H1 (cell line): ENCODE measurements around the gene ANO2. TPM values are rescaled to one million over a fixed set of nuclear protein-coding genes. Genes with fewer than 3 reads are reported as not detected.

Experiments
- BCL11A ChIP-seq, 2 experiments: IDR thresholded peaks; one replicate each; pipeline ENCODE4 v1.6.1; 2011; ENCODE audit warnings: low read depth in 2 of 2, low read length in 2 of 2, mild to moderate bottlenecking in 2 of 2
- RFX5 ChIP-seq: IDR thresholded peaks from 2 replicates; pipeline ENCODE4 v1.6.1; 2011; ENCODE audit warnings: low read depth, low read length, improper control_type of control experiment, borderline replicate concordance
- SP1 ChIP-seq: IDR thresholded peaks from 2 replicates; pipeline ENCODE4 v1.6.1; 2011; ENCODE audit warnings: low read depth, low read length
- polyA plus RNA-seq, 7 experiments: library from polyadenylated mRNA; depleted of rRNA in 3 of 7; stranded (reverse) in 5 of 7; unstranded in 2 of 7; fragments of >200 nt in 5 of 7; fragments of 200-250 nt in 2 of 7; gene quantifications; 1 replicate in 5 of 7; 2 replicates in 1 of 7; 4 replicates in 1 of 7; pipeline versions ENCODE4 v1.2.1 to v1.2.3, GENCODE V29; 2011 to 2013; ENCODE audit warnings: missing spikeins in 2 of 7, mixed read lengths in 2 of 7
- total RNA-seq: library from RNA; stranded (reverse); fragmentation: NEBNext Ultra II Directional; extraction: Animal tissue kit (Norgen Biotek cat#: 25700); gene quantifications from 2 replicates; pipeline ENCODE4 v1.2.1, GENCODE V29; 2021

The ANO2 gene
- total and polyA plus RNA-seq, 2 of the 8 experiments (the other 6 are each of a cell fraction or from before 2014, with no cell fraction given) = 1.9 to 5.5 TPM

- TF ChIP-seq BCL11A (IDR thresholded peaks at IDR 0.05; ENCODE audit: low read depth in 2 of 2, low read length in 2 of 2) (no peak), SP1 (no peak), RFX5 (no peak)
Observed at GRCh38 chr12:5865397-5865796, 79.7 kb downstream of the ANO2 start (continued).
